GM23338 (cell line): ENCODE data around the gene CCBE1. TPM values are rescaled to one million over a fixed set of nuclear protein-coding genes. Genes with fewer than 3 reads are reported as not detected.

Experiments used
- ATAC-seq: fragments of 200-7000 bp; cut with Tn5 transposase; 3 replicates; pipeline ENCODE4 v1.9.1; 2020
- DNase-seq: peaks from one replicate; pipeline ENCODE4 v3.0.0-alpha.2; 2015; ENCODE audit warnings: low spot score
- H2AFZ ChIP-seq: fragments of 200-600 bp; sonication (generic); 2 replicates; pipeline ENCODE4 v1.8.0; 2016; ENCODE audit warnings: antibody characterized with exemption, mild to moderate bottlenecking, moderate library complexity
- H3F3A ChIP-seq: fragments of 200-600 bp; sonication (generic); replicated peaks from 2 replicates; pipeline ENCODE4 v1.8.0; 2017; ENCODE audit warnings: antibody characterized with exemption, mixed run types, low read depth
- H3K27ac ChIP-seq: fragments of 200-600 bp; sonication (generic); 2 replicates; pipeline ENCODE4 v1.6.1; 2016; ENCODE audit warnings: low read depth
- H3K27me3 ChIP-seq: fragments of 200-600 bp; sonication (generic); 2 replicates; pipeline ENCODE4 v1.8.0; 2016; ENCODE audit warnings: mild to moderate bottlenecking, mixed run types, moderate library complexity; ENCODE audit not compliant: insufficient read depth
- H3K36me3 ChIP-seq: fragments of 200-600 bp; sonication (generic); 2 replicates; pipeline ENCODE4 v1.8.0; 2016; ENCODE audit warnings: mild to moderate bottlenecking; ENCODE audit not compliant: insufficient read depth
- H3K4me1 ChIP-seq: fragments of 200-600 bp; sonication (generic); 2 replicates; pipeline ENCODE4 v1.8.0; 2016; ENCODE audit warnings: mild to moderate bottlenecking, moderate library complexity; ENCODE audit not compliant: insufficient read depth
- H3K4me2 ChIP-seq: fragments of 200-600 bp; sonication (generic); 2 replicates; pipeline ENCODE4 v1.7.1; 2017; ENCODE audit warnings: mixed run types
- H3K4me3 ChIP-seq: fragments of 200-600 bp; sonication (generic); 2 replicates; pipeline ENCODE4 v1.6.1; 2016; ENCODE audit warnings: mixed run types
- H3K79me2 ChIP-seq: fragments of 200-600 bp; sonication (generic); replicated peaks from 2 replicates; pipeline ENCODE4 v1.8.0; 2017; ENCODE audit warnings: mild to moderate bottlenecking; ENCODE audit not compliant: insufficient read depth
- H3K9me2 ChIP-seq: fragments of 200-600 bp; sonication (generic); 2 replicates; pipeline ENCODE4 v1.8.0; 2017; ENCODE audit not compliant: insufficient read depth
- H4K20me1 ChIP-seq: fragments of 200-600 bp; sonication (generic); replicated peaks from 2 replicates; pipeline ENCODE4 v1.8.0; 2017; ENCODE audit warnings: mild to moderate bottlenecking; ENCODE audit not compliant: insufficient read depth
- H3K27ac Mint-ChIP-seq: 2 replicates; pipeline ENCODE4 v1.8.0; 2020; ENCODE audit warnings: inconsistent platforms, mild to moderate bottlenecking, moderate library complexity, mixed read lengths
- H3K27me3 Mint-ChIP-seq: 3 replicates; pipeline ENCODE4 v1.8.0; 2022; ENCODE audit warnings: low read depth, mild to moderate bottlenecking, moderate library complexity, mixed read lengths, inconsistent platforms; ENCODE audit not compliant: insufficient read depth, poor library complexity
- H3K36me3 Mint-ChIP-seq: 3 replicates; pipeline ENCODE4 v1.8.0; 2021; ENCODE audit warnings: low read depth, mild to moderate bottlenecking, inconsistent platforms, moderate library complexity, mixed read lengths
- H3K4me1 Mint-ChIP-seq: 3 replicates; pipeline ENCODE4 v1.8.0; 2020; ENCODE audit warnings: mild to moderate bottlenecking, inconsistent platforms, mixed read lengths
- H3K4me3 Mint-ChIP-seq: 3 replicates; pipeline ENCODE4 v1.8.0; 2021; ENCODE audit warnings: moderate library complexity, mild to moderate bottlenecking, inconsistent platforms, mixed read lengths
- H3K9me3 Mint-ChIP-seq: 3 replicates; pipeline ENCODE4 v1.8.0; 2020; ENCODE audit warnings: moderate library complexity, mild to moderate bottlenecking, inconsistent platforms, mixed read lengths
- CREB1 ChIP-seq: fragments of 250-450 bp; sonication (Bioruptor Pico); IDR thresholded peaks from 2 replicates; pipeline ENCODE4 v1.5.0; 2020; ENCODE audit warnings: low read depth, mild to moderate bottlenecking, moderate library complexity
- EZH2 ChIP-seq: fragments of 200-600 bp; sonication (generic); IDR thresholded peaks from one replicate; pipeline ENCODE4 v1.8.0; 2017; ENCODE audit warnings: antibody characterized with exemption, mild to moderate bottlenecking, low read depth; ENCODE audit not compliant: unreplicated experiment
- EZH2phosphoT487 ChIP-seq: fragments of 200-600 bp; sonication (generic); IDR thresholded peaks from one replicate; pipeline ENCODE4 v1.8.1; 2018; ENCODE audit warnings: antibody characterized with exemption; ENCODE audit not compliant: unreplicated experiment
- ZNF114 ChIP-seq: fragments of 250-450 bp; sonication (Bioruptor Pico); IDR thresholded peaks from 2 replicates; pipeline ENCODE4 v1.5.0; 2020; ENCODE audit warnings: mild to moderate bottlenecking, moderate library complexity
- polyA plus RNA-seq: library from polyadenylated mRNA; unstranded; fragments of >200 nt; fragmentation: Nextera tagmentation; extraction: Ambion mirVana; gene quantifications from 2 replicates; pipeline ENCODE4 v1.2.1, GENCODE V29; 2016
- total RNA-seq: library from RNA; depleted of rRNA; stranded (reverse); fragments of >200 nt; shearing (Covaris generic); gene quantifications from 2 replicates; pipeline ENCODE4 v1.2.3, GENCODE V29; 2014
- TF ChIP-seq, protein P1 (sequence below): fragments of 250-450 bp; sonication (Bioruptor Pico); IDR thresholded peaks from 2 replicates; pipeline ENCODE4 v1.5.0; 2020; ENCODE audit warnings: mild to moderate bottlenecking, moderate library complexity

The CCBE1 gene
- total and polyA plus RNA-seq, 2 experiments from 2014 or later, result 2.1 to 2.6 TPM

DNA sequence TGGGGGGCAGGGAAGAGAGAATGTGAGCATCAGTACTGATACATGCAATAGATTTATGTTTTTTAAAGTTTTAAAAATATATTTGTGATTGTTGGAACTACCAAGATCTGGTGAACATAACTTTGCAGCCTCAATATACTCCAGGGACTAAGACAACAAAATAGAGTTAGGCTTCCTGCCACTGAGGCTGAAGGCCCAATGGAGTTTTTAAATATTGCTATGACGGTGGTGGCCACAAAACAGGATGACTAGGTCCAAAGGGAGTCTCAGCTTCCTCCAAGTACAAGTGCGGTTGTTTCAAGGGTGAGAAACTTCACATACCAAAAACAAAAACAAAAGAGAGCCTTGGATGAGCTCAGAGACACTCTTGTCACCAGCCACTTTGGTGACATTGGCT lies 72.9 kb downstream of the CCBE1 start:
- H3K27ac Mint-ChIP-seq, result no peak overlapping the region
- DNase-seq, result no peak

More for the DNA sequence above, 72.9 kb downstream of the CCBE1 start:
- Histone ChIP-seq H3K4me3 (no peak overlapping the region), H3K9me2 (no peaks in the 10 kb centered on the region), H3K36me3 (no peaks in the 10 kb centered on the region), H3K4me2 (no peak overlapping the region), H3K27ac (no peak overlapping the region), H4K20me1 (no peaks in the 10 kb centered on the region; the same call in 1 of the 2 replicates), H3K4me1 (no peaks in the 10 kb centered on the region), H2AFZ (no peak overlapping the region), H3F3A (no peaks in the 10 kb centered on the region), H3K27me3 (no peaks in the 10 kb centered on the region), H3K79me2 (no peaks in the 10 kb centered on the region)
- Mint-ChIP-seq H3K36me3 (no peaks in the 10 kb centered on the region), H3K4me3 (no peak overlapping the region), H3K27me3 (no peaks in the 10 kb centered on the region), H3K9me3 (no peaks in the 10 kb centered on the region), H3K4me1 (peaks cover 3% of the 10 kb centered on the region; the same call in 1 of the 3 replicates)
- no peak for ATAC-seq
- TF ChIP-seq EZH2 (no peak), EZH2phosphoT487 (no peak), CREB1 (no peak), ZNF114 (no peak)
- TF ChIP-seq, protein P1, sequence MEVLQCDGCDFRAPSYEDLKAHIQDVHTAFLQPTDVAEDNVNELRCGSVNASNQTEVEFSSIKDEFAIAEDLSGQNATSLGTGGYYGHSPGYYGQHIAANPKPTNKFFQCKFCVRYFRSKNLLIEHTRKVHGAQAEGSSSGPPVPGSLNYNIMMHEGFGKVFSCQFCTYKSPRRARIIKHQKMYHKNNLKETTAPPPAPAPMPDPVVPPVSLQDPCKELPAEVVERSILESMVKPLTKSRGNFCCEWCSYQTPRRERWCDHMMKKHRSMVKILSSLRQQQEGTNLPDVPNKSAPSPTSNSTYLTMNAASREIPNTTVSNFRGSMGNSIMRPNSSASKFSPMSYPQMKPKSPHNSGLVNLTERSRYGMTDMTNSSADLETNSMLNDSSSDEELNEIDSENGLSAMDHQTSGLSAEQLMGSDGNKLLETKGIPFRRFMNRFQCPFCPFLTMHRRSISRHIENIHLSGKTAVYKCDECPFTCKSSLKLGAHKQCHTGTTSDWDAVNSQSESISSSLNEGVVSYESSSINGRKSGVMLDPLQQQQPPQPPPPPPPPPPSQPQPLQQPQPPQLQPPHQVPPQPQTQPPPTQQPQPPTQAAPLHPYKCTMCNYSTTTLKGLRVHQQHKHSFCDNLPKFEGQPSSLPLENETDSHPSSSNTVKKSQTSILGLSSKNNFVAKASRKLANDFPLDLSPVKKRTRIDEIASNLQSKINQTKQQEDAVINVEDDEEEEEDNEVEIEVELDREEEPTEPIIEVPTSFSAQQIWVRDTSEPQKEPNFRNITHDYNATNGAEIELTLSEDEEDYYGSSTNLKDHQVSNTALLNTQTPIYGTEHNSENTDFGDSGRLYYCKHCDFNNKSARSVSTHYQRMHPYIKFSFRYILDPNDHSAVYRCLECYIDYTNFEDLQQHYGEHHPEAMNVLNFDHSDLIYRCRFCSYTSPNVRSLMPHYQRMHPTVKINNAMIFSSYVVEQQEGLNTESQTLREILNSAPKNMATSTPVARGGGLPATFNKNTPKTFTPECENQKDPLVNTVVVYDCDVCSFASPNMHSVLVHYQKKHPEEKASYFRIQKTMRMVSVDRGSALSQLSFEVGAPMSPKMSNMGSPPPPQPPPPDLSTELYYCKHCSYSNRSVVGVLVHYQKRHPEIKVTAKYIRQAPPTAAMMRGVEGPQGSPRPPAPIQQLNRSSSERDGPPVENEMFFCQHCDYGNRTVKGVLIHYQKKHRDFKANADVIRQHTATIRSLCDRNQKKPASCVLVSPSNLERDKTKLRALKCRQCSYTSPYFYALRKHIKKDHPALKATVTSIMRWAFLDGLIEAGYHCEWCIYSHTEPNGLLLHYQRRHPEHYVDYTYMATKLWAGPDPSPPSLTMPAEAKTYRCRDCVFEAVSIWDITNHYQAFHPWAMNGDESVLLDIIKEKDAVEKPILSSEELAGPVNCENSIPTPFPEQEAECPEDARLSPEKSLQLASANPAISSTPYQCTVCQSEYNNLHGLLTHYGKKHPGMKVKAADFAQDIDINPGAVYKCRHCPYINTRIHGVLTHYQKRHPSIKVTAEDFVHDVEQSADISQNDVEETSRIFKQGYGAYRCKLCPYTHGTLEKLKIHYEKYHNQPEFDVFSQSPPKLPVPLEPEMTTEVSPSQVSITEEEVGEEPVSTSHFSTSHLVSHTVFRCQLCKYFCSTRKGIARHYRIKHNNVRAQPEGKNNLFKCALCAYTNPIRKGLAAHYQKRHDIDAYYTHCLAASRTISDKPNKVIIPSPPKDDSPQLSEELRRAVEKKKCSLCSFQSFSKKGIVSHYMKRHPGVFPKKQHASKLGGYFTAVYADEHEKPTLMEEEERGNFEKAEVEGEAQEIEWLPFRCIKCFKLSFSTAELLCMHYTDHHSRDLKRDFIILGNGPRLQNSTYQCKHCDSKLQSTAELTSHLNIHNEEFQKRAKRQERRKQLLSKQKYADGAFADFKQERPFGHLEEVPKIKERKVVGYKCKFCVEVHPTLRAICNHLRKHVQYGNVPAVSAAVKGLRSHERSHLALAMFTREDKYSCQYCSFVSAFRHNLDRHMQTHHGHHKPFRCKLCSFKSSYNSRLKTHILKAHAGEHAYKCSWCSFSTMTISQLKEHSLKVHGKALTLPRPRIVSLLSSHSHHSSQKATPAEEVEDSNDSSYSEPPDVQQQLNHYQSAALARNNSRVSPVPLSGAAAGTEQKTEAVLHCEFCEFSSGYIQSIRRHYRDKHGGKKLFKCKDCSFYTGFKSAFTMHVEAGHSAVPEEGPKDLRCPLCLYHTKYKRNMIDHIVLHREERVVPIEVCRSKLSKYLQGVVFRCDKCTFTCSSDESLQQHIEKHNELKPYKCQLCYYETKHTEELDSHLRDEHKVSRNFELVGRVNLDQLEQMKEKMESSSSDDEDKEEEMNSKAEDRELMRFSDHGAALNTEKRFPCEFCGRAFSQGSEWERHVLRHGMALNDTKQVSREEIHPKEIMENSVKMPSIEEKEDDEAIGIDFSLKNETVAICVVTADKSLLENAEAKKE (CRISPR knock-in tag), result no peak
